SK-N-SH (cell line): Measurements from ENCODE around the gene CCSER1. TPM values are rescaled to one million over a fixed set of nuclear protein-coding genes. Genes with fewer than 3 reads are reported as not detected.

Experiments
- CTCF ChIA-PET: fragments of 300-600, 350-600 bp; formaldehyde crosslinking; extraction: SDS; loops from one replicate; lab custom pipeline; 2021; lab: Yijun Ruan, JAX
- POLR2A ChIA-PET: fragments of 350-600 bp; sonication (Branson Sonifier 250); formaldehyde crosslinking; extraction: SDS; loops from one replicate; lab custom pipeline; 2020; ENCODE audit warnings: antibody characterized with exemption, inconsistent platforms; lab: Yijun Ruan, JAX
- DNase-seq: peaks from one replicate; pipeline ENCODE4 v3.0.0; 2012
- H2AFZ ChIP-seq: fragments of 200-600 bp; sonication (generic); 2 replicates; pipeline ENCODE4 v1.8.1; 2016; ENCODE audit warnings: antibody characterized with exemption, mild to moderate bottlenecking, low read depth
- H3F3A ChIP-seq: fragments of 200-600 bp; sonication (generic); replicated peaks from 2 replicates; pipeline ENCODE3; 2016; ENCODE audit warnings: antibody characterized with exemption, mild to moderate bottlenecking; ENCODE audit not compliant: insufficient read depth
- H3K27ac ChIP-seq, 2 experiments: fragments of 200-500 bp in 1 of 2; fragments of 200-600 bp in 1 of 2; sonication (Bioruptor generic) in 1 of 2; sonication (generic), shearing (Covaris generic) in 1 of 2; 2 replicates each; pipeline versions ENCODE4 v1.5.1 to v1.6.1; 2014 to 2016; ENCODE audit warnings: low read depth in 2 of 2, inconsistent platforms in 1 of 2, low read length in 1 of 2, mild to moderate bottlenecking in 1 of 2, mixed read lengths in 1 of 2
- H3K27me3 ChIP-seq: fragments of 200-600 bp; sonication (generic), shearing (Covaris generic); 2 replicates; pipeline ENCODE4 v1.6.1; 2016; ENCODE audit warnings: mixed run types; ENCODE audit not compliant: insufficient read depth
- H3K36me3 ChIP-seq, 2 experiments: fragments of 200-500 bp in 1 of 2; fragments of 200-600 bp in 1 of 2; sonication (Bioruptor generic) in 1 of 2; sonication (generic) in 1 of 2; replicated peaks in 1 of 2; 2 replicates each; pipeline versions ENCODE3 to v1.5.1; 2014 to 2016; ENCODE audit warnings: low read length in 1 of 2, mild to moderate bottlenecking in 1 of 2; ENCODE audit not compliant: insufficient read depth in 2 of 2, control insufficient read depth in 1 of 2
- H3K4me1 ChIP-seq, 2 experiments: fragments of 200-500 bp in 1 of 2; fragments of 200-600 bp in 1 of 2; sonication (Bioruptor generic) in 1 of 2; sonication (generic), shearing (Covaris generic) in 1 of 2; 2 replicates each; pipeline versions ENCODE4 v1.5.1 to v1.6.1; 2014 to 2016; ENCODE audit warnings: low read depth in 1 of 2, low read length in 1 of 2, mixed run types in 1 of 2; ENCODE audit not compliant: insufficient read depth in 2 of 2, control insufficient read depth in 1 of 2
- H3K4me2 ChIP-seq: fragments of 200-600 bp; sonication (generic), shearing (Covaris generic); 2 replicates; pipeline ENCODE4 v1.6.1; 2017; ENCODE audit warnings: mixed run types
- H3K4me3 ChIP-seq, 2 experiments: fragments of 200-500 bp in 1 of 2; fragments of 200-600 bp in 1 of 2; sonication (Bioruptor generic) in 1 of 2; sonication (generic), shearing (Covaris generic) in 1 of 2; 2 replicates each; pipeline versions ENCODE4 v1.5.1 to v1.8.1; 2014 to 2016; ENCODE audit warnings: low read depth in 2 of 2, inconsistent platforms in 1 of 2, low read length in 1 of 2, mild to moderate bottlenecking in 1 of 2, mixed read lengths in 1 of 2, moderate library complexity in 1 of 2
- H3K79me2 ChIP-seq: fragments of 200-600 bp; sonication (generic); 2 replicates; pipeline ENCODE4 v1.8.1; 2017; ENCODE audit warnings: mild to moderate bottlenecking; ENCODE audit not compliant: insufficient read depth
- H3K9ac ChIP-seq: fragments of 200-600 bp; sonication (generic); 2 replicates; pipeline ENCODE4 v1.6.1; 2017; ENCODE audit warnings: mixed run types
- H3K9me2 ChIP-seq: fragments of 200-600 bp; sonication (generic); 2 replicates; pipeline ENCODE4 v1.6.1; 2017; ENCODE audit warnings: mixed run types
- H3K9me3 ChIP-seq: fragments of 200-600 bp; sonication (generic); 2 replicates; pipeline ENCODE4 v1.6.1; 2017; ENCODE audit warnings: mixed run types, mild to moderate bottlenecking, moderate library complexity
- H4K20me1 ChIP-seq: fragments of 200-600 bp; sonication (generic); 2 replicates; pipeline ENCODE4 v1.6.1; 2017; ENCODE audit warnings: mild to moderate bottlenecking, mixed run types; ENCODE audit not compliant: insufficient read depth
- CHD2 ChIP-seq: fragments of 150-350 bp; IDR thresholded peaks from 2 replicates; pipeline ENCODE4 v1.6.1; 2018; ENCODE audit warnings: low read length; ENCODE audit not compliant: partially characterized antibody
- EZH2phosphoT487 ChIP-seq: fragments of 200-600 bp; sonication (generic); IDR thresholded peaks from 2 replicates; pipeline ENCODE4 v1.6.1; 2017; ENCODE audit warnings: low read depth, mixed run types, mild to moderate bottlenecking, antibody characterized with exemption, moderate library complexity, borderline replicate concordance
- FOSL2 ChIP-seq: IDR thresholded peaks from 2 replicates; pipeline ENCODE4 v1.4.0; 2012; ENCODE audit warnings: low read depth, mild to moderate bottlenecking, moderate library complexity, borderline replicate concordance
- FOXJ3 ChIP-seq: sonication (generic); formaldehyde crosslinking; IDR thresholded peaks from 2 replicates; pipeline ENCODE4 v1.5.1; 2020; ENCODE audit warnings: mild to moderate bottlenecking, missing genetic modification reagents
- GABPA ChIP-seq: IDR thresholded peaks from 2 replicates; pipeline ENCODE4 v1.4.0; 2012; ENCODE audit warnings: low read depth, mild to moderate bottlenecking
- JUND ChIP-seq: IDR thresholded peaks from 2 replicates; pipeline ENCODE4 v1.4.0; 2012
- MEF2A ChIP-seq: IDR thresholded peaks from 2 replicates; pipeline ENCODE4 v1.4.0; 2012; ENCODE audit warnings: low read depth, borderline replicate concordance
- MXI1 ChIP-seq: IDR thresholded peaks from 2 replicates; pipeline ENCODE4 v1.6.1; 2012; ENCODE audit warnings: mild to moderate bottlenecking, low read depth, low read length, improper control_type of control experiment
- PBX3 ChIP-seq: IDR thresholded peaks from 2 replicates; pipeline ENCODE4; 2012
- REST ChIP-seq: IDR thresholded peaks from 2 replicates; pipeline ENCODE4 v1.6.1; 2012; ENCODE audit warnings: mild to moderate bottlenecking, low read depth, low read length, moderate library complexity
- RFX5 ChIP-seq: IDR thresholded peaks from 2 replicates; pipeline ENCODE4 v1.6.1; 2012; ENCODE audit warnings: mild to moderate bottlenecking, improper control_type of control experiment, low read length
- SIN3A ChIP-seq: IDR thresholded peaks from 2 replicates; pipeline ENCODE4 v1.6.1; 2012; ENCODE audit warnings: low read depth, mild to moderate bottlenecking, low read length, moderate library complexity, borderline replicate concordance
- TAF1 ChIP-seq: IDR thresholded peaks from 2 replicates; pipeline ENCODE4 v1.6.1; 2012; ENCODE audit warnings: low read depth, mild to moderate bottlenecking, low read length, moderate library complexity, borderline replicate concordance
- TCF12 ChIP-seq: IDR thresholded peaks from 2 replicates; pipeline ENCODE4 v1.4.0; 2012
- TEAD4 ChIP-seq: IDR thresholded peaks from 2 replicates; pipeline ENCODE4 v1.4.0; 2012; ENCODE audit warnings: mild to moderate bottlenecking, borderline replicate concordance; ENCODE audit not compliant: insufficient read depth
- WGBS: methylation state at CpG from one replicate; pipeline ENCODE4 v1.1.6; 2017; ENCODE audit warnings: low lambda C conversion rate; 5-methylcytosine and 5-hydroxymethylcytosine counted together
- polyA plus RNA-seq, 3 experiments: library from polyadenylated mRNA; depleted of rRNA; stranded (reverse); fragments of >200 nt; gene quantifications; 2 replicates each; pipeline ENCODE4 v1.2.3, GENCODE V29; 2012

Gene CCSER1
- polyA plus RNA-seq, 1 of the 3 experiments (the other 2 are of a cell fraction) = 0.05 TPM

- no peaks in the 10 kb centered on the region for H3K36me3 ChIP-seq
- no peak for DNase-seq
- no peaks in the 10 kb centered on the region for H3K9me3 ChIP-seq
- no peak overlapping the region for H2AFZ ChIP-seq
- no peaks in the 10 kb centered on the region for H4K20me1 ChIP-seq
- ChIA-PET CTCF (no interaction called here), POLR2A (no interaction called here)
- no peak overlapping the region for H3K4me2 ChIP-seq
- H3K4me1 ChIP-seq = peaks cover 0 to 4% of the 10 kb centered on the region in 2 experiments; a peak in 2 of 4 replicates
- no peak overlapping the region for H3K27ac ChIP-seq
- H3K9me2 ChIP-seq = no peaks in the 10 kb centered on the region
- 79% methylated on average over 1 of the region's 1 CpG for WGBS
- TF ChIP-seq TCF12 (no peak), GABPA (no peak), REST (no peak), RFX5 (no peak), EZH2phosphoT487 (no peak), JUND (no peak)
- no peak overlapping the region for H3K9ac ChIP-seq
- no peaks in the 10 kb centered on the region for H3K79me2 ChIP-seq
- H3K4me3 ChIP-seq = no peak overlapping the region
- H3K27me3 ChIP-seq = no peaks in the 10 kb centered on the region
- H3F3A ChIP-seq = no peaks in the 10 kb centered on the region
Measured at GRCh38 chr4:91283726-91284230, 1156.6 kb downstream of the CCSER1 start.

GRCh38 chr4:91284480-91284879 is 1157.3 kb downstream of the CCSER1 start:
- 64% methylated on average over 3 of the region's 3 CpGs for WGBS
- Histone ChIP-seq H3K9me3 (no peaks in the 10 kb centered on the region), H2AFZ (no peak overlapping the region), H3K4me2 (no peak overlapping the region), H3K27ac (no peak overlapping the region), H3K36me3 (no peaks in the 10 kb centered on the region), H3K4me1 (peaks cover 0 to 4% of the 10 kb centered on the region in 2 experiments; a peak in 2 of 4 replicates), H3K4me3 (no peak overlapping the region), H3K9ac (no peak overlapping the region), H3F3A (no peaks in the 10 kb centered on the region), H3K79me2 (no peaks in the 10 kb centered on the region), H4K20me1 (no peaks in the 10 kb centered on the region), H3K27me3 (no peaks in the 10 kb centered on the region), H3K9me2 (no peaks in the 10 kb centered on the region)
- TF ChIP-seq RFX5 (no peak), JUND (no peak), TEAD4 (no peak), MEF2A (no peak), MXI1 (no peak), EZH2phosphoT487 (no peak), PBX3 (no peak), FOXJ3 (CRISPR knock-in tag) (no peak), TAF1 (no peak), CHD2 (no peak), FOSL2 (no peak), SIN3A (no peak), REST (no peak)
- ChIA-PET POLR2A (no interaction called here), CTCF (no interaction called here)
- DNase-seq = no peak
